SK-N-SH (cell line): ENCODE data around the gene SAMD4A. TPM values are rescaled to one million over a fixed set of nuclear protein-coding genes. Genes with fewer than 3 reads are reported as not detected.

Source experiments
- CTCF ChIA-PET: fragments of 300-600, 350-600 bp; formaldehyde crosslinking; extraction: SDS; loops from one replicate; lab custom pipeline; 2021; lab: Yijun Ruan, JAX
- POLR2A ChIA-PET: fragments of 350-600 bp; sonication (Branson Sonifier 250); formaldehyde crosslinking; extraction: SDS; loops from one replicate; lab custom pipeline; 2020; ENCODE audit warnings: antibody characterized with exemption, inconsistent platforms; lab: Yijun Ruan, JAX
- DNase-seq: peaks from one replicate; pipeline ENCODE4 v3.0.0; 2012
- H2AFZ ChIP-seq: fragments of 200-600 bp; sonication (generic); 2 replicates; pipeline ENCODE4 v1.8.1; 2016; ENCODE audit warnings: antibody characterized with exemption, mild to moderate bottlenecking, low read depth
- H3F3A ChIP-seq: fragments of 200-600 bp; sonication (generic); replicated peaks from 2 replicates; pipeline ENCODE3; 2016; ENCODE audit warnings: antibody characterized with exemption, mild to moderate bottlenecking; ENCODE audit not compliant: insufficient read depth
- H3K27ac ChIP-seq, 2 experiments: fragments of 200-500 bp in 1 of 2; fragments of 200-600 bp in 1 of 2; sonication (Bioruptor generic) in 1 of 2; sonication (generic), shearing (Covaris generic) in 1 of 2; 2 replicates each; pipeline versions ENCODE4 v1.5.1 to v1.6.1; 2014 to 2016; ENCODE audit warnings: low read depth in 2 of 2, inconsistent platforms in 1 of 2, low read length in 1 of 2, mild to moderate bottlenecking in 1 of 2, mixed read lengths in 1 of 2
- H3K27me3 ChIP-seq: fragments of 200-600 bp; sonication (generic), shearing (Covaris generic); 2 replicates; pipeline ENCODE4 v1.6.1; 2016; ENCODE audit warnings: mixed run types; ENCODE audit not compliant: insufficient read depth
- H3K36me3 ChIP-seq, 2 experiments: fragments of 200-500 bp in 1 of 2; fragments of 200-600 bp in 1 of 2; sonication (Bioruptor generic) in 1 of 2; sonication (generic) in 1 of 2; replicated peaks in 1 of 2; 2 replicates each; pipeline versions ENCODE3 to v1.5.1; 2014 to 2016; ENCODE audit warnings: low read length in 1 of 2, mild to moderate bottlenecking in 1 of 2; ENCODE audit not compliant: insufficient read depth in 2 of 2, control insufficient read depth in 1 of 2
- H3K4me1 ChIP-seq, 2 experiments: fragments of 200-500 bp in 1 of 2; fragments of 200-600 bp in 1 of 2; sonication (Bioruptor generic) in 1 of 2; sonication (generic), shearing (Covaris generic) in 1 of 2; 2 replicates each; pipeline versions ENCODE4 v1.5.1 to v1.6.1; 2014 to 2016; ENCODE audit warnings: low read depth in 1 of 2, low read length in 1 of 2, mixed run types in 1 of 2; ENCODE audit not compliant: insufficient read depth in 2 of 2, control insufficient read depth in 1 of 2
- H3K4me2 ChIP-seq: fragments of 200-600 bp; sonication (generic), shearing (Covaris generic); 2 replicates; pipeline ENCODE4 v1.6.1; 2017; ENCODE audit warnings: mixed run types
- H3K4me3 ChIP-seq, 2 experiments: fragments of 200-500 bp in 1 of 2; fragments of 200-600 bp in 1 of 2; sonication (Bioruptor generic) in 1 of 2; sonication (generic), shearing (Covaris generic) in 1 of 2; 2 replicates each; pipeline versions ENCODE4 v1.5.1 to v1.8.1; 2014 to 2016; ENCODE audit warnings: low read depth in 2 of 2, inconsistent platforms in 1 of 2, low read length in 1 of 2, mild to moderate bottlenecking in 1 of 2, mixed read lengths in 1 of 2, moderate library complexity in 1 of 2
- H3K79me2 ChIP-seq: fragments of 200-600 bp; sonication (generic); 2 replicates; pipeline ENCODE4 v1.8.1; 2017; ENCODE audit warnings: mild to moderate bottlenecking; ENCODE audit not compliant: insufficient read depth
- H3K9ac ChIP-seq: fragments of 200-600 bp; sonication (generic); 2 replicates; pipeline ENCODE4 v1.6.1; 2017; ENCODE audit warnings: mixed run types
- H3K9me2 ChIP-seq: fragments of 200-600 bp; sonication (generic); 2 replicates; pipeline ENCODE4 v1.6.1; 2017; ENCODE audit warnings: mixed run types
- H3K9me3 ChIP-seq: fragments of 200-600 bp; sonication (generic); 2 replicates; pipeline ENCODE4 v1.6.1; 2017; ENCODE audit warnings: mixed run types, mild to moderate bottlenecking, moderate library complexity
- H4K20me1 ChIP-seq: fragments of 200-600 bp; sonication (generic); 2 replicates; pipeline ENCODE4 v1.6.1; 2017; ENCODE audit warnings: mild to moderate bottlenecking, mixed run types; ENCODE audit not compliant: insufficient read depth
- CHD2 ChIP-seq: fragments of 150-350 bp; IDR thresholded peaks from 2 replicates; pipeline ENCODE4 v1.6.1; 2018; ENCODE audit warnings: low read length; ENCODE audit not compliant: partially characterized antibody
- ELF1 ChIP-seq: IDR thresholded peaks from 2 replicates; pipeline ENCODE4 v1.4.0; 2012
- FOXJ3 ChIP-seq: sonication (generic); formaldehyde crosslinking; IDR thresholded peaks from 2 replicates; pipeline ENCODE4 v1.5.1; 2020; ENCODE audit warnings: mild to moderate bottlenecking, missing genetic modification reagents
- FOXM1 ChIP-seq: IDR thresholded peaks from 2 replicates; pipeline ENCODE4 v1.4.0; 2012; ENCODE audit warnings: low read depth, mild to moderate bottlenecking
- JUND ChIP-seq: IDR thresholded peaks from 2 replicates; pipeline ENCODE4 v1.4.0; 2012
- MXI1 ChIP-seq: IDR thresholded peaks from 2 replicates; pipeline ENCODE4 v1.6.1; 2012; ENCODE audit warnings: mild to moderate bottlenecking, low read depth, low read length, improper control_type of control experiment
- NFIC ChIP-seq: IDR thresholded peaks from 2 replicates; pipeline ENCODE4 v1.4.0; 2012; ENCODE audit warnings: borderline replicate concordance
- NRF1 ChIP-seq: IDR thresholded peaks from 2 replicates; pipeline ENCODE4 v1.6.1; 2012; ENCODE audit warnings: low read depth, mild to moderate bottlenecking, low read length
- RAD21 ChIP-seq: IDR thresholded peaks from 2 replicates; pipeline ENCODE4 v1.6.1; 2012; ENCODE audit warnings: mild to moderate bottlenecking, low read length
- RFX5 ChIP-seq: IDR thresholded peaks from 2 replicates; pipeline ENCODE4 v1.6.1; 2012; ENCODE audit warnings: mild to moderate bottlenecking, improper control_type of control experiment, low read length
- SMC3 ChIP-seq: IDR thresholded peaks from 2 replicates; pipeline ENCODE4 v1.6.1; 2012; ENCODE audit warnings: low read depth, low read length, improper control_type of control experiment
- TAF1 ChIP-seq: IDR thresholded peaks from 2 replicates; pipeline ENCODE4 v1.6.1; 2012; ENCODE audit warnings: low read depth, mild to moderate bottlenecking, low read length, moderate library complexity, borderline replicate concordance
- TEAD4 ChIP-seq: IDR thresholded peaks from 2 replicates; pipeline ENCODE4 v1.4.0; 2012; ENCODE audit warnings: mild to moderate bottlenecking, borderline replicate concordance; ENCODE audit not compliant: insufficient read depth
- WGBS: methylation state at CpG from one replicate; pipeline ENCODE4 v1.1.6; 2017; ENCODE audit warnings: low lambda C conversion rate; 5-methylcytosine and 5-hydroxymethylcytosine counted together
- polyA plus RNA-seq, 3 experiments: library from polyadenylated mRNA; depleted of rRNA; stranded (reverse); fragments of >200 nt; gene quantifications; 2 replicates each; pipeline ENCODE4 v1.2.3, GENCODE V29; 2012
- TF ChIP-seq, protein P1 (sequence below): IDR thresholded peaks from 2 replicates; pipeline ENCODE4 v1.4.0; 2012; ENCODE audit warnings: low read depth, borderline replicate concordance
- TF ChIP-seq, protein P2 (sequence below): fragments of 150-350 bp; IDR thresholded peaks from 2 replicates; pipeline ENCODE4 v1.6.1; 2016; ENCODE audit warnings: mild to moderate bottlenecking, low read depth, low read length
- TF ChIP-seq, protein P3 (sequence below): fragments of 150-350 bp; IDR thresholded peaks from 2 replicates; pipeline ENCODE4 v1.6.1; 2017; ENCODE audit warnings: antibody characterized with exemption, low read length, low read depth, borderline replicate concordance

SAMD4A gene
- polyA plus RNA-seq, 1 of the 3 experiments (the other 2 are of a cell fraction): 5.0 TPM

DNA sequence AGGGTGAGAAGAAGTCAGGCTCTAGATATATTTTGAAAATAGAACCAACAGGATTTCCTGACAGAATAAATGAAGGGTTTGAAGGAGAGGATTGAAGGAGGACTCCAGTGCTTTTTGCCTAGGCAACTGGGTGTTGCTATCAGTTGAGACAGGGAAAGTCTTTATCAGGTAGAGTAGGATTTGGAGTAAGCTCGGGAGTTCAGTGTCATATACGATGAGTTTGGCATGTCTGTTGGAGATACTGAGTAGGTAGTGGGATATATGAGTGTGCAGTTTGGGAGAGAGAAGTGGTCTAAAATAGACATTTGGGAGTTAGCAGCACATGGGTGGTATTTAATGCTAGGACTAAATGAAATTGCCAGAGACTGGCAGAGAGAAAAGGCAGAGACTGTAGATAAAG is 141.2 kb downstream of the SAMD4A start:
- Histone ChIP-seq H2AFZ (no peak overlapping the region), H3K9me3 (no peaks in the 10 kb centered on the region), H3K9me2 (no peaks in the 10 kb centered on the region), H3K4me2 (no peak overlapping the region), H3K4me3 (no peak overlapping the region), H3K36me3 (peaks cover 0 to 19% of the 10 kb centered on the region in 2 experiments), H3K79me2 (peaks cover 98% of the 10 kb centered on the region), H3K9ac (no peak overlapping the region), H3K27ac (no peak overlapping the region), H4K20me1 (peaks cover 65% of the 10 kb centered on the region), H3F3A (peaks cover 3% of the 10 kb centered on the region), H3K4me1 (peaks cover 0 to 10% of the 10 kb centered on the region in 2 experiments; a peak in 1 of 4 replicates), H3K27me3 (no peaks in the 10 kb centered on the region)
- no peak for DNase-seq
- CTCF ChIA-PET: interaction anchor here (1.2 kb wide), 1 partner anchor 66 kb away, joined by 3 read pairs; no protein-coding TSS in a partner anchor
- POLR2A ChIA-PET: no interaction called here
- no peak for TF ChIP-seq FOXM1
- TF ChIP-seq NRF1: no peak
- TF ChIP-seq CHD2: no peak
- TF ChIP-seq, protein P1, sequence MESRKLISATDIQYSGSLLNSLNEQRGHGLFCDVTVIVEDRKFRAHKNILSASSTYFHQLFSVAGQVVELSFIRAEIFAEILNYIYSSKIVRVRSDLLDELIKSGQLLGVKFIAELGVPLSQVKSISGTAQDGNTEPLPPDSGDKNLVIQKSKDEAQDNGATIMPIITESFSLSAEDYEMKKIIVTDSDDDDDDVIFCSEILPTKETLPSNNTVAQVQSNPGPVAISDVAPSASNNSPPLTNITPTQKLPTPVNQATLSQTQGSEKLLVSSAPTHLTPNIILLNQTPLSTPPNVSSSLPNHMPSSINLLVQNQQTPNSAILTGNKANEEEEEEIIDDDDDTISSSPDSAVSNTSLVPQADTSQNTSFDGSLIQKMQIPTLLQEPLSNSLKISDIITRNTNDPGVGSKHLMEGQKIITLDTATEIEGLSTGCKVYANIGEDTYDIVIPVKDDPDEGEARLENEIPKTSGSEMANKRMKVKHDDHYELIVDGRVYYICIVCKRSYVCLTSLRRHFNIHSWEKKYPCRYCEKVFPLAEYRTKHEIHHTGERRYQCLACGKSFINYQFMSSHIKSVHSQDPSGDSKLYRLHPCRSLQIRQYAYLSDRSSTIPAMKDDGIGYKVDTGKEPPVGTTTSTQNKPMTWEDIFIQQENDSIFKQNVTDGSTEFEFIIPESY: no peak
- TF ChIP-seq SMC3: no peak
- no peak for TF ChIP-seq RAD21
- 91% methylated on average over 2 of the region's 2 CpGs for WGBS

DNA sequence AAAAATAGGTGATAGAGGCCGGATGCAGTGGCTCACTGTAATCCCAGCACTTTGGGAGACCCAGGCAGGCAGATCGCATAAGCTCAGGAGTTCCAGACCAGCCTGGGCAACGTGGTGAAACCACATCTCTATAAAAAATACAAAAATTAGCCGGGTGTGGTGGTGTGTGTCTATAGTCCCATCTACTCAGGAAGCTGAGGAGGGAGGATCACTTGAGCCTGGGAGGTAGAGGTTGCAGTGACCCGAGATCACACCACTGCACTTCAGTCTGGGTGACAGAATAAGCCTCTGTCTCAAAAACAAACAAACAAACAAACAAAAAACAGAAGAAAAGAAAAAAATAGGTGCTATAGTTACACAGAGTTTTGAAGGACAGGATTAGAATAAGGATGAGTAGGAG is 142.1 kb downstream of the SAMD4A start:
- TF ChIP-seq FOXM1 (no peak), TAF1 (no peak), NFIC (no peak), RFX5 (no peak), CHD2 (no peak), RAD21 (no peak), FOXJ3 (CRISPR knock-in tag) (no peak), JUND (no peak), MXI1 (no peak), TEAD4 (no peak), ELF1 (no peak)
- TF ChIP-seq, protein P2, sequence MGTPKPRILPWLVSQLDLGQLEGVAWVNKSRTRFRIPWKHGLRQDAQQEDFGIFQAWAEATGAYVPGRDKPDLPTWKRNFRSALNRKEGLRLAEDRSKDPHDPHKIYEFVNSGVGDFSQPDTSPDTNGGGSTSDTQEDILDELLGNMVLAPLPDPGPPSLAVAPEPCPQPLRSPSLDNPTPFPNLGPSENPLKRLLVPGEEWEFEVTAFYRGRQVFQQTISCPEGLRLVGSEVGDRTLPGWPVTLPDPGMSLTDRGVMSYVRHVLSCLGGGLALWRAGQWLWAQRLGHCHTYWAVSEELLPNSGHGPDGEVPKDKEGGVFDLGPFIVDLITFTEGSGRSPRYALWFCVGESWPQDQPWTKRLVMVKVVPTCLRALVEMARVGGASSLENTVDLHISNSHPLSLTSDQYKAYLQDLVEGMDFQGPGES: no peak
- TF ChIP-seq, protein P3, sequence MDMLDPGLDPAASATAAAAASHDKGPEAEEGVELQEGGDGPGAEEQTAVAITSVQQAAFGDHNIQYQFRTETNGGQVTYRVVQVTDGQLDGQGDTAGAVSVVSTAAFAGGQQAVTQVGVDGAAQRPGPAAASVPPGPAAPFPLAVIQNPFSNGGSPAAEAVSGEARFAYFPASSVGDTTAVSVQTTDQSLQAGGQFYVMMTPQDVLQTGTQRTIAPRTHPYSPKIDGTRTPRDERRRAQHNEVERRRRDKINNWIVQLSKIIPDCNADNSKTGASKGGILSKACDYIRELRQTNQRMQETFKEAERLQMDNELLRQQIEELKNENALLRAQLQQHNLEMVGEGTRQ: no peak
- H3K9me2 ChIP-seq: no peaks in the 10 kb centered on the region
- no peak overlapping the region for H2AFZ ChIP-seq
- H3K4me3 ChIP-seq: no peak overlapping the region
- no peak overlapping the region for H3K9ac ChIP-seq
- no peaks in the 10 kb centered on the region for H3K9me3 ChIP-seq
- no peak overlapping the region for H3K4me2 ChIP-seq
- WGBS: 82% methylated on average over 5 of the region's 5 CpGs
- H3K4me1 ChIP-seq: peaks cover 0 to 10% of the 10 kb centered on the region in 2 experiments; a peak in 1 of 4 replicates
- peaks cover 0 to 19% of the 10 kb centered on the region in 2 experiments for H3K36me3 ChIP-seq
- no peak overlapping the region for H3K27ac ChIP-seq
- DNase-seq: no peak
- H3F3A ChIP-seq: peaks cover 7% of the 10 kb centered on the region
- ChIA-PET CTCF (interaction anchor here (1.0 to 1.2 kb wide), 2 partner anchors 18 to 65 kb away, joined by 3 to 4 read pairs; no protein-coding TSS in a partner anchor), POLR2A (no interaction called here)
- peaks cover 98% of the 10 kb centered on the region for H3K79me2 ChIP-seq
- H4K20me1 ChIP-seq: peaks cover 57% of the 10 kb centered on the region
- H3K27me3 ChIP-seq: no peaks in the 10 kb centered on the region
